Stimulated activated CD4-positive, alpha-beta T cell treated with anti-CD3 and anti-CD28 coated beads, Interleukin-1b, Interleukin-23, amount 100 ng/mL, for 24 hours (primary cell): ENCODE measurements around the gene PIGX.
A peak's percentile ranks its signal among the peaks of the same experiment; 100 is the strongest.

ENCODE experiments used
- DNase-seq, 4 experiments: peaks; one replicate each; pipeline ENCODE4 v3.0.0-alpha.2; 2020; ENCODE audit warnings: low read depth in 4 of 4, low spot score in 1 of 4

PIGX gene

GRCh38 chr3:196711838-196712513 lies at the start of gene PIGX, which contains the start of gene CEP19:
TSS of gene PIGX (plus strand) at chr3:196712377.
TSS of gene CEP19 (minus strand) at chr3:196712250. CDS start at chr3:196708657, 3,593 bp downstream.
- DNase-seq, result peak; percentile 60 to 82 (median 73)

GRCh38 chr3:196662711-196663571 lies 49.2 kb upstream of the PIGX start:
- no peak for DNase-seq

DNA sequence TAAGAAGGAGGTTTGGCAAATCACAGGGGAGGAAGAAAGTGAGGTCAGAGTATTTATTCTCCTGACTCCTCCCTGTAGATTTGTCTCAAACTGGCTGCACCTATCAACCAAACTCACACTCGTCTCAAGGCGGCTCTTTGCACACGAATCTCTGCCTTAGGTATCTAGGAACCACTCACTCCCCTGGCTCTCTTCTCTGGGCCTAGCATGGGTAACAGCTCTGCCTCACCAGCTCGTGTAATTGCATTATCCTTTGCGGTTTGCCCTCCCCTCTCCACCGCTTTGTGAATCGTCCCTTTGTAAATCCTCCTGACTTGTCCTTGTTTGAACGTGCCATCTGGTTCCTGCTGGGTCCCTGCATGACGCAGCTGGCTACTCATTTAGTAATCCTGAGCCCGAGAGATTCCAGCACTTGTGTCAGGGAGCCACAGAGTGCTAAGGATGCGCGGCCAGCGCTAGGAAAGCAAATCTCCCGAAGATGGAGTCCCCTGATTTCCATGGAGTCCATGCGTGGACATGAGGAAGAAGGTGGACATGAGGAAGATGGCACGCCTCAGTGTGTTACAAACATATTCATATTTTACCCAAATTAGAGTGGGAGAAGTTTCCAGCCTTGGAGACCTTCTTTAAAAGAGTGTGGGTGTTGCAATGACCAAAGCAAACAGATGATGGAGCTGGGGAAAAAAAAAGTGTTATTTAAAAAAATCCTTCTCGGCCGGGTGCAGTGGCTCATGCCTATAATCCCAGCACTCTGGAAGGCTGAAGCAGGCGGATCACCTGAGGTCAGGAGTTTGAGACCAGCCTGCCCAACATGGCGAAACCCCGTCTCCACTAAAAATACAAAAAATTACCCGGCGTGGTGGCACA lies 45.9 kb upstream of the PIGX start:
- no peak for DNase-seq

GRCh38 chr3:196667056-196667825 lies 44.9 kb upstream of the PIGX start:
- no peak for DNase-seq

GRCh38 chr3:196670339-196670738 lies 41.8 kb upstream of the PIGX start:
- no peak for DNase-seq

GRCh38 chr3:196673632-196674031 lies 38.5 kb upstream of the PIGX start:
- DNase-seq, result no peak

DNA sequence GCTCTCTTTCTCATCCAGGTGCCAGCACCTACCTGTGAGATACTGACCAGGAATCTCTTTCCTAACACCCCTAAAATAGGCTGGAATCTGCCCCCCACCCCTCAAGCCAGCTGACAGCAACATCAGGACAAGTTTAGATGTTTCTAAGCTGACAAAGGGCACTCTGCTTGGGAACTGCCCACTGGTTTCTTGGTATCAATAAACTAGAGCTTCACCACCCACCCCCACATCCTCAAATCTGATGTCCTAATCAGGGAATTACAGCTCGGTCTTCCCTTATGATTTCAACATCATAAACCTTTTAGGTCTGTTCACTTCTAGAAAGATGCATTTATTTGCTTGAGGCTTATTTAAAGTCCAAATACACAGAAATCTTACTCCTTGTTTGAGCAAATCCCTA lies 34.8 kb upstream of the PIGX start:
- no peak for DNase-seq

DNA sequence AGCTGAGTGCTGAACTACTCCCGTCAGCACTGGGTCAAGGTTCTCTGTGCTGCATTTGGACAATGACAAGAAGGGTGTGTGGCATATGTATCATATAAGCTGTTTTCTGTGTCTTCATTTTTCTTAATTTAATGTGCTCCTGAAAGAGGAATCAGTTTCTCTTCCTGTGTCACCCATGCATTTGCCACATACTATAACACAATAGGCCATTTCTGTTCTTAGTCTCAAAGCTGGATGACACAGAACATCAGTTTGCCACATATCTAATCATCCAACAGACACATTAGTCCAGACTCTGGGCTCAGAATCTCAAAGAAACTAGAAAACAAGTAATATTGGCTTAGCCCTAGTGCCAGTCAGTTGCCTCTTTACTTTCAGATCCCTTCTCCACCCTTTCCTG lies 34.2 kb upstream of the PIGX start:
- DNase-seq, result no peak

GRCh38 chr3:196684548-196685407 lies 27.4 kb upstream of the PIGX start:
- peak; percentile 35 to 43 (median 40) for DNase-seq

DNA sequence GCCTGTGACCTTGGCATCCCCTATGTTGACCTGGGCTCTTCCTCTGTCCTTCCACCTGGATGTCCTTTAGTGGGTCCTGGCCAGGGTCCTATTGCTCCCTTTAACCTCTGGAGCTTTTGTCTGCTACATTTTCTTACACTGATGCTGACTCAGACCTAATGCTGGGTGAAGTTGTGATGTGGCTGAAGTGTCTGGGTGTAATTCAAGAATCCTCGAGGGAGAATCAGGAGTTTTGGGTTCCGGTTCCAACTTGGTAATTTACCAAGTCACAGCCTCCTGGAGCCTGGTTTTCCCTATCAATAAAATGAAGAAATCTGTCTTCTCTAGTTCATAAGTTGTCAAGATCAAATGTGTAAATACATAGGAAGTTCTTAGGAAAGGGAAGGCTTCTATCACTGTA lies 25.7 kb upstream of the PIGX start:
- DNase-seq, result no peak

DNA sequence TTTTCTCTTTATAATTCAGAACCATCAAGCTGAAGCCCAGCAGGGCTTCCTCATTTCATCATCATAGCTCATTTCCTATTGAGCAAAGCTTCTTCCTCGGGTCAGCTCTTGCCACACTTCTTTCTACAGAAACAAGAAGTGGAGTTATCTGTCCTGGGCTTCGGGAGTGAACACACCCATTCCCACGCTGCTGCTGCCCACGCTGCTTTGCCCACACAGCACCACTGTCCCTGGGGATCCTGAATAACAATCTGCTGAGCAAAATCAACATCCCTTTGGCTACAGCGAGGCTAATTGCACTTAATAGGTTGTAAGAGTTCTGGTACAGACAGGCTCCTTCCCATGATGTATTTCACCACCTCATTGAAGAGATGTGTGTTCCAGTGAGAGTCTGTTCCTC lies 23.8 kb upstream of the PIGX start:
- no peak for DNase-seq

- DNase-seq, result no peak
Observed at GRCh38 chr3:196689941-196690660, 22.1 kb upstream of the PIGX start.

GRCh38 chr3:196691386-196691785 lies 20.8 kb upstream of the PIGX start:
- no peak for DNase-seq

- DNase-seq, result no peak
Observed at GRCh38 chr3:196694202-196694638, 18.0 kb upstream of the PIGX start.

DNA sequence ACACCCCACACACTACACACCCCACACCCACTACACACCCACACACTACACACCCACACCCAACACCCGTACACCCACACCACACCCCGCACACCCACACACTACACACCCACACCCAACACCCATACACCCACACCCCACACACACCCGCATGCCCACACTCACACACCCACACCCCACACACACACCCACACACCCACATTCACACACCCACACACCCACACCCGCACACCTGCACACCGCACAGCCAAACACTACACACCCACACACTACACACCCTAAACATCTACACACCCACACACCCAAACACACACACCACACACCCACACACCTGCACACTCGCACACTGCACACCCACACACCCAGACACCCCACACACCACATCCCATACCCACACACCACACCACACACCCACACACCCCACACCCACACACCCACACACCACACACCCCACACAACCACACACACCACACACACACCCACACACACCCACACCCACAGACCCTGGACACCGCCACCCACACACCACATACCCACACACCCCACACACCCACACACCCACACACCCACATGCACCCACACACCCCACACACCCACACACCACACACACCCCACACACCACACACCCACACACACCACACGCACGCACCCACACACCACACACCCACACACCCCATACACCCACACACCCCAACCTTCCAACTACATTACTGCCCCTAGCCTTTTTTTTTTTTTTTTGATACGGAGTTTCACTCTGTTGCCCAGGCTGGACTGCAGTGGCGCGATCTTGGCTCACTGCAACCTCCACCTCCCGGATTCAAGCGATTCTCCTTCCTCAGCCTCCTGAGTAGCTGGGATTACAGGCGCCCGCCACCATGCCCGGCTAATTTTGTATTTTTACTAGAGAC lies 17.0 kb upstream of the PIGX start:
- DNase-seq, result no peak

DNA sequence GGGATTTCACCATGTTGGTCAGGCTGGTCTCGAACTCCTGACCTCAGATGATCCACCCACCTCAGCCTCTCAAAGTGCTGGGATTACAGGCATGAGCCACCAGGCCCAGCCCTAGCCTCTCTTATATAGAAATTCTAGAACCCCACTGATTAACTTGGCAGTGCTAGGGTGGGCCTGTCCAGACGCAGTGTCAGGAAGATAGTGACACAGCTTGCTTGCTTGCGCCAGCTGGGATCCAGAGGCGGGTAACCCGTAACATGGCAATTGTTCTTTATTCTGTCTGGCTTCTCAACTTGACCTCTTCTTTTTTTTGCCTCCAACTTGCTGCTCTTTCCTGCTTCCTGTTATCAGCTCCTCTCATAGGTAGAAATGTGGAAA lies 16.3 kb upstream of the PIGX start:
- DNase-seq, result no peak

- no peak for DNase-seq
Observed at GRCh38 chr3:196697270-196697669, 14.9 kb upstream of the PIGX start.

- DNase-seq, result no peak
Observed at GRCh38 chr3:196699749-196700148, 12.4 kb upstream of the PIGX start.
